ENCODE results near the gene POLDIP2. TPM values are rescaled to one million over a fixed set of nuclear protein-coding genes. Genes with fewer than 3 reads are reported as not detected.

The POLDIP2 gene, protein sequence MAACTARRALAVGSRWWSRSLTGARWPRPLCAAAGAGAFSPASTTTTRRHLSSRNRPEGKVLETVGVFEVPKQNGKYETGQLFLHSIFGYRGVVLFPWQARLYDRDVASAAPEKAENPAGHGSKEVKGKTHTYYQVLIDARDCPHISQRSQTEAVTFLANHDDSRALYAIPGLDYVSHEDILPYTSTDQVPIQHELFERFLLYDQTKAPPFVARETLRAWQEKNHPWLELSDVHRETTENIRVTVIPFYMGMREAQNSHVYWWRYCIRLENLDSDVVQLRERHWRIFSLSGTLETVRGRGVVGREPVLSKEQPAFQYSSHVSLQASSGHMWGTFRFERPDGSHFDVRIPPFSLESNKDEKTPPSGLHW
- 82.9 and 84.6 TPM in 2 replicates for total RNA-seq

DNA sequence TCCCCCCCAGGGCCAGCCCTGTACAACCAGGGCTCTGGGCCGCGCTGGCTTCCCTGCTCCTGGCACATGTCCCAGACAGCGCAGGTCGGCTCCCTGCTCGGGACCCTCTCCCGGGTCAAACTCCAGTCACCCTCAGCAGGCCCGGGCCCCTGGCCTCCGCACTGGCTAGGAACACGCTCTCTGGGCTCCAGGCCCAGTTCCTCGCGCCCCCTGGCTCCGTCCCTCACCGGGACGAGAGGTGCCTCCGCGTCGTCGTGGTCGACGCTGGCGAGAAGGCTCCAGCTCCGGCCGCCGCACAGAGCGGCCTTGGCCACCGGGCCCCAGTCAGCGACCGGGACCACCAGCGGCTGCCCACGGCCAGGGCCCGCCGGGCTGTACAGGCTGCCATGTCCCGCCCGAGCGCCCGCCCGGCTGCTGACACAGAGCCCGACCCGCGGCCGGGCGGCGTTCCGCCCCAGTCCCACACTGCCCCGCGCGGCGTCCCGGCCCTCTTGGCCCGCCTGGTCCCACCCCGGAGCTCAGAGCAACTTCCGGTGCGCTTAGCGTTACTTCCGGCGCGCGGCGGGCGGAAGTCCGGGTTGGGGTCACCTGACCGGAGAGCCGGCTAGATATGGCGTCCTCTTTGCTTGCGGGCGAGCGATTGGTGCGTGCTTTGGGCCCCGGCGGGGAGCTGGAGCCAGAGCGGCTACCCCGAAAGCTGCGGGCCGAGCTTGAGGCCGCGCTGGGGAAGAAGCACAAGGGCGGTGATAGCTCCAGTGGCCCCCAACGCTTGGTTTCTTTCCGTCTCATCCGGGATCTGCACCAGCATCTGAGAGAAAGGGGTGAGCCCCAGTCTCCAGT lies at the start of gene POLDIP2:
Gene POLDIP2 (minus strand): TSS at position 467 of the 840 bp plus-strand sequence. CDS start 79 bp downstream, at position 388.
- peak; percentile 99 for DNase-seq (ENCODE audit: insufficient read length, low spot score, missing footprints)
- TF ChIP-seq, protein P1, sequence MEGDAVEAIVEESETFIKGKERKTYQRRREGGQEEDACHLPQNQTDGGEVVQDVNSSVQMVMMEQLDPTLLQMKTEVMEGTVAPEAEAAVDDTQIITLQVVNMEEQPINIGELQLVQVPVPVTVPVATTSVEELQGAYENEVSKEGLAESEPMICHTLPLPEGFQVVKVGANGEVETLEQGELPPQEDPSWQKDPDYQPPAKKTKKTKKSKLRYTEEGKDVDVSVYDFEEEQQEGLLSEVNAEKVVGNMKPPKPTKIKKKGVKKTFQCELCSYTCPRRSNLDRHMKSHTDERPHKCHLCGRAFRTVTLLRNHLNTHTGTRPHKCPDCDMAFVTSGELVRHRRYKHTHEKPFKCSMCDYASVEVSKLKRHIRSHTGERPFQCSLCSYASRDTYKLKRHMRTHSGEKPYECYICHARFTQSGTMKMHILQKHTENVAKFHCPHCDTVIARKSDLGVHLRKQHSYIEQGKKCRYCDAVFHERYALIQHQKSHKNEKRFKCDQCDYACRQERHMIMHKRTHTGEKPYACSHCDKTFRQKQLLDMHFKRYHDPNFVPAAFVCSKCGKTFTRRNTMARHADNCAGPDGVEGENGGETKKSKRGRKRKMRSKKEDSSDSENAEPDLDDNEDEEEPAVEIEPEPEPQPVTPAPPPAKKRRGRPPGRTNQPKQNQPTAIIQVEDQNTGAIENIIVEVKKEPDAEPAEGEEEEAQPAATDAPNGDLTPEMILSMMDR (IDR thresholded peaks at IDR 0.05; ENCODE audit: extremely low read depth, low read depth, low read length), result no peak
- peak within 1 kb of the TSS; percentile 89 for H3K4me3 ChIP-seq (ENCODE audit: insufficient read depth, low read length)
- no peaks in the 10 kb centered on the region for H3K27me3 ChIP-seq (ENCODE audit: insufficient read depth, low read length)
- peaks cover 4% of the 10 kb centered on the region for H4K20me1 ChIP-seq (ENCODE audit: insufficient read depth, low read length)
- peak within 1 kb of the TSS; percentile 90 for H2AFZ ChIP-seq (ENCODE audit: low read length)
- H3K4me1 ChIP-seq (ENCODE audit: insufficient read depth, low read length), result peaks cover 17% of the 10 kb centered on the region
- H3K36me3 ChIP-seq (ENCODE audit: insufficient read depth, low read length), result peaks cover 64% of the 10 kb centered on the region
- peak within 1 kb of the TSS; percentile 87 for H3K27ac ChIP-seq (ENCODE audit: low read depth, low read length)
- no peaks in the 10 kb centered on the region for H3K9me3 ChIP-seq (ENCODE audit: low read depth, low read length)
- H3K4me2 ChIP-seq (ENCODE audit: insufficient read depth, low read length), result peak within 1 kb of the TSS; percentile 88
- H3K79me2 ChIP-seq (ENCODE audit: insufficient read depth, low read length), result peaks cover 50% of the 10 kb centered on the region

DNA sequence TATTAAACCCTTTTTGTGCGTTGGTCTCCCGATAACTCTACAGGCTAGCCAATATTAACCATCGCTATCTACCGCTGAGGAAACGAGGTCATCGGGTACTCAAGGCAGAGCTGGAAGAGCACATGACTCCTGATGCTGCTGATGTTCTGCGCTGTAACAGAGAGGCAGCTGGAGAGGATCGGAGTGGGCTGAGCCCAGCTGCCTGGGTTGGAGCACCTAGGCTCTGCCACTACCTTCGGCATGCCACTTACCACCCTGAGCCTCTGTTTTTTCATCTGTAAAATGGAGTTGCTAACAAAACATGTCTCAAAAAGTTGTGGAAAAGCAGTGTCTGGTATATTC lies 49.1 kb upstream of the POLDIP2 start:
- H3K27ac ChIP-seq (ENCODE audit: low read depth, low read length), result no peak overlapping the region
- H3K9me3 ChIP-seq (ENCODE audit: low read depth, low read length), result no peaks in the 10 kb centered on the region
- H4K20me1 ChIP-seq (ENCODE audit: insufficient read depth, low read length), result no peaks in the 10 kb centered on the region
- peak overlapping the region; percentile 89 for H3K4me3 ChIP-seq (ENCODE audit: insufficient read depth, low read length)
- TF ChIP-seq, protein P1 (IDR thresholded peaks at IDR 0.05; ENCODE audit: extremely low read depth, low read depth, low read length), result no peak
- peaks cover 2% of the 10 kb centered on the region for H3K27me3 ChIP-seq (ENCODE audit: insufficient read depth, low read length)
- peak overlapping the region; percentile 81 for H2AFZ ChIP-seq (ENCODE audit: low read length)
- no peaks in the 10 kb centered on the region for H3K79me2 ChIP-seq (ENCODE audit: insufficient read depth, low read length)
- DNase-seq (ENCODE audit: insufficient read length, low spot score, missing footprints), result no peak
- peak overlapping the region; percentile 83 for H3K4me2 ChIP-seq (ENCODE audit: insufficient read depth, low read length)
- peaks cover 12% of the 10 kb centered on the region for H3K36me3 ChIP-seq (ENCODE audit: insufficient read depth, low read length)
- peaks cover 9% of the 10 kb centered on the region for H3K4me1 ChIP-seq (ENCODE audit: insufficient read depth, low read length)

DNA sequence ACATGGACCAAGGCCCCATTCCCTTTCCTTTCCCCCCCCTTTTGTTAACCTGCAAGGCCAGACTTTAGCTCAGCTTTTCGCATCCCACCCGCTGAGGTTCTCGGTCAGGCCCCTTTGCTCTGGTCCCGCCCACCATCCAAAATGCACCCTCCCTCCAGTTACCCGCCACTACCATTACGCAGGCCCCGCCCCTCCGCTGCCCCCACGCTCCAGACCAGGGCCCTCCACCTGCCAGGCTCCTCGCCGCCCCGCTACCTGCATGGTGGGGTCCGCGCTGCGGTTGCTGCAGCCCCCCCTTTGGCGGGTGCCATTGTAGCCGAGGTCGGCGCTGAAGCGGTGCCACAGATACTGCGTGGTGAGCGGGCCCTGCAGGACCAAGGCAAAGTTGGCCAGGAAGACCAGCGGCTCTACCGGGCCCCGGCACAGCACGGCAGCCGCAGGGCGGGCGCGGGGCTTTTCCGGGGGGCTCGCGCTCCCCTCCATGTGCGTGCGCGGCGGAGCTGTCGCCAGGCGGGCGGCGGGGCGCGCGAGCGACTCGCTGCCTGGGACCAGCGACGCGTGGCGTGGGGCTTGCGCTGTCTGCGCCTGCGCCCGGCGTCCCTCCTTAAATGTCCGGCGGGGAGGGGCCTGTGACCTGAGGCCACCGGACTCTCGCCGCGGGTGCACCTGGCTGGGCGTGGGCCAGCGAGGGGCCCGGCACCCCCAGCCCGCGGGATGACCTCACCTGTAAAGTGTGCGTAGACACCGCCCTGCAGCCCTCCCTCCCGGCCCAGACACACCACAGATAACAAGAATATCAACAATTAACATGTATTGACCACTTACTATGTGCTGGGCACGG lies 48.5 kb upstream of the POLDIP2 start, which contains the start of gene SLC46A1:
Gene SLC46A1 (minus strand): TSS at position 581 of the 841 bp plus-strand sequence. CDS start 98 bp downstream, at position 483.
- H2AFZ ChIP-seq (ENCODE audit: low read length), result peak within 1 kb of the TSS; percentile 81
- TF ChIP-seq, protein P1 (IDR thresholded peaks at IDR 0.05; ENCODE audit: extremely low read depth, low read depth, low read length), result no peak
- H3K36me3 ChIP-seq (ENCODE audit: insufficient read depth, low read length), result peaks cover 17% of the 10 kb centered on the region
- H4K20me1 ChIP-seq (ENCODE audit: insufficient read depth, low read length), result no peaks in the 10 kb centered on the region
- H3K4me3 ChIP-seq (ENCODE audit: insufficient read depth, low read length), result peak within 1 kb of the TSS; percentile 89
- peak; percentile 96 for DNase-seq (ENCODE audit: insufficient read length, low spot score, missing footprints)
- no peaks in the 10 kb centered on the region for H3K79me2 ChIP-seq (ENCODE audit: insufficient read depth, low read length)
- peak within 1 kb of the TSS; percentile 83 for H3K4me2 ChIP-seq (ENCODE audit: insufficient read depth, low read length)
- no peaks in the 10 kb centered on the region for H3K27me3 ChIP-seq (ENCODE audit: insufficient read depth, low read length)
- H3K9me3 ChIP-seq (ENCODE audit: low read depth, low read length), result no peaks in the 10 kb centered on the region
- H3K27ac ChIP-seq (ENCODE audit: low read depth, low read length), result no peak within 1 kb of the TSS
- H3K4me1 ChIP-seq (ENCODE audit: insufficient read depth, low read length), result peaks cover 9% of the 10 kb centered on the region
